GM19099 (cell line): ENCODE measurements around the gene CFAP91.
A peak's percentile ranks its signal among the peaks of the same experiment; 100 is the strongest.

ENCODE experiments used
- POLR2A ChIP-seq: IDR thresholded peaks from 3 replicates; pipeline ENCODE4 v1.6.1; 2011; ENCODE audit warnings: low read depth; ENCODE audit not compliant: insufficient read length; ENCODE audit errors: extremely low read depth

The CFAP91 gene

DNA sequence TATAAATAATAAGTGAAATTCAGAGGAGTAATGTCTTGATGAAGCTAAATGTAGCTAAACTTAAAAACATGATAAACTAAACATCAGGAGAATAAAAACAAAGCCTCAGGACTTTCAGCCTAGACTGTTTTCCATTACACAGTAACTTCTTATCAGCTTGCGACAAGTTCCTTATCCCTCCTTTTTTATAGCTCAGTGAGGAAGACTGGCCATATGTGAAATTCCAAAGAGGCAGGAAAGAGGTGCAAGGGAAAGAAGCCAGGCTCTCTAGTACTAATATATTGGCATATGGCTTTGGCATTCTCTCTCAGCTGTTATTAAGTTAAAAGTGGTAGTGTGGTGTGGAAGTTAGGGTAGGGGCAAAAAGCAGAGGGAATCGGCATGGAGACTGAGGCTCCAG is 30.0 kb upstream of the CFAP91 start:
- TF ChIP-seq POLR2A = no peak

DNA sequence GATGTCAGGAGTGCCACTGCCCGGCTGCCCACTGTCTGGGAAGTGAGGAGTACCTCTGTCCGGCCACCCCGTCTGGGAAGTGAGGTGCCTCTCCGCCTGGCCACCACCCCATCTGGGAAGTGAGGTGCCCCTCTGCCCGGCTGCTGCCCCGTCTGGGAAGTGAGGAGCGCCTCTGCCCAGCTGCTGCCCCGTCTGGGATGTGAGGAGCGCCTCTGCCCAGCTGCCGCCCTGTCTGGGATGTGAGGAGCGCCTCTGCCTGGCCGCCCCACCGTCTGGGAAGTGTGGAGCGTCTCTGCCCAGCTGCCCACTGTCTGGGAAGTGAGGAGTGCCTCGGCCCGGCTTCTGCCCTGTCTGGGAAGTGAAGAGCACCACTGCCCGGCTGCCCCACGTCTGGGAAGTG is 28.9 kb upstream of the CFAP91 start:
- no peak for TF ChIP-seq POLR2A

DNA sequence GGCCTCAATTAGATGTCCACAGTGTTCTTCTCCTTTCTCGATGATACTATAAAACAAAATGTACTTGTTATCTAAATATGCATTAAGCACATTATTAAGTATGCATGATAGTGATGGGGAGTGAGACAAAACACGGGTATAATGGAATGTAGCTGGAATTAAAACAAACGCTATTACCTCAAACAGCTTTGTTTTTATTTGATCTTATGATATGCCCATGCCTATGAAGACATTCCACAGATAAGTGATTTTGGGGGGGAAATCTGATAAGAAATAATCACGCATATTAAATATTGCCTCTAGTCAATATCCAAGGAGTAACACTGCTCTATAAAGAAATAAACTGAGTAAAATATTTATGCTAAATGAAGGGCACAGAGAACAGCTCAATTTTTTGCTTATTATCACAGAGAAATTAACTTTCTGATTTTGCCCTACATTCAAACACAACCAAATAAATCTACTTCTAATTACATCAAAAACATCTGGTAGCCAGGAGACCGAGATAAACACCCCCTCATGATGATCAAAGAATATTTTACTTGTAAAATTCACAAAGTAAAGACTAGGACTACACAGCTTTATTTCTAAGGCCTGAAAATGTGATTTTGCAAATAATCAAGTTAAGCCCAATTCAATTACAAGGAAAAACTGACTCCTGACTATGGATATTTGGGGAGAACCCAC is 27.5 kb upstream of the CFAP91 start:
- TF ChIP-seq POLR2A = no peak

DNA sequence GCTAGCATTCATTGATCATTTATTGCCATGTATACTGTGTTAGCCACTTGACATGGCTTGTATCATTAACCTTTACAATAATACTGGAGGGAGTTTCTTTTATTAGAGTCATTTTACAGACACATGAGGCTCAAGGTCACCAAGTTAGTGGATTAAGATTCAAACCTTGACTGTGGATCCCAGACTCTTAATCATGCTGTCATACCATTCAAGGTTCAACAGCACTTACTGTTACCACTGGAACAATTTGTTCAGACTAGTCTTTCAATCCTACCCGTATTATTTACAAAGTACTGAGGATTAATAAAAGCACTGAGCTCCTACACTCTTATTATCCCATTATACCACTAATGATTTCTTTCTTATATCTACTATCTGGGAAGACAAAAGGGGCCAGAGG is 26.8 kb upstream of the CFAP91 start:
- TF ChIP-seq POLR2A = peak; percentile 32

DNA sequence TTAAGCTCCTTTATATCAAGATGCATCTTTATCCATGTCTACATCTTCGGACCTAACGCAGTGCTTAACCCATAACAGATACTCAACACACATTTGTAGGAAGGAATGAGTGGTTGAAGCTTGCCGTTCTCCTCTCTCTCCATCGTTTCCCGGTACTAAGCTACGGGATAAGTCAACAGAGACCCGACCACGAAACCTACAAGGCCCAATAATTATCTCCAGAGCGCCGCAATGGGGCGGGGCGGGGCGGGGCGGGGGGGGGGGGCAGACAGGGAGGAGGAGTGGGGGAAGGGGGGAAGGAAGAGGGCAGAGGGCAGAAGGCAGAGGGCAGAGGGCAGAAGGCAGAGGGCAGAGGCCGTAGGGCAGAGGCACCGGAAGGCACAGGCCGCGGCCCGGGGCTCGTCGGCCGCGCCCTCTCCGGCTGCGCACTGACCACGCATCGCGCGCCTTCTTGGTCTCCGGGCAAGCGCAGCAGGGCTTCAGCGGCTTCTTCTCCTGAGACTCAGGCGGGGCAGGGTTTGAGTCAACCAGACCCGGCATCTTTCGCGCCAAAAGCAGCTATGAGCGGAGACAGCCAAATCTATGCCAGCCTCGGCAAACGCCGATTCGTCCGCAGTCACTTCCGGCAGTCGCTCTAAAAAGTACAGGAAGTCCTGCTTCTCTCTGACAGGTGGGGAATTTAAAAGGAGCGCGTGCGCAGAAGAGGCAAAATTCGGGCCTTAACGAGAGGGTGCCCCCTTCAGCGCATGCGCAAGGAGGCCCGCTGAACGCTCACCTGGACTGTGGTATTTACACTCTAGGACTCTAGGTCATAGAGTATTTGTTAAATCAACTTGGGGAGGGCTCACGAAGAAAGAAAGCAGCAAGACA is 25.8 kb upstream of the CFAP91 start, which contains the start of gene COX17:
Gene COX17, minus strand, starts transcription at position 636 of the 870 bp plus-strand sequence. Its CDS starts 96 bp downstream, at position 540.
- TF ChIP-seq POLR2A = peak; percentile 76

DNA sequence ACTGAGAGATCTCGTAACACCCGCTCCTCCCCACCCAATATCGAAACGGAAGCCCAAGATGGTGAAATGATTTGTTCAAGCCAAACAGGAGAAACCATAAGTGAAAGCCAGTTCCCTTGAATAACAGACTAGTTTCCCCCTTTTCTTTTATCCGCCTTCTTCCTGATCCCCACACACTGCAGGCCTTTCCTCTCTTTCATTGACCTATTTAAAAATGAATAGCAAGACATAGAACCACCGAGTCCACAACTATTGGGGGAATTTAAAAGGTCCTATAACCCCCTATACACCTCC is 25.2 kb upstream of the CFAP91 start:
- TF ChIP-seq POLR2A = no peak

DNA sequence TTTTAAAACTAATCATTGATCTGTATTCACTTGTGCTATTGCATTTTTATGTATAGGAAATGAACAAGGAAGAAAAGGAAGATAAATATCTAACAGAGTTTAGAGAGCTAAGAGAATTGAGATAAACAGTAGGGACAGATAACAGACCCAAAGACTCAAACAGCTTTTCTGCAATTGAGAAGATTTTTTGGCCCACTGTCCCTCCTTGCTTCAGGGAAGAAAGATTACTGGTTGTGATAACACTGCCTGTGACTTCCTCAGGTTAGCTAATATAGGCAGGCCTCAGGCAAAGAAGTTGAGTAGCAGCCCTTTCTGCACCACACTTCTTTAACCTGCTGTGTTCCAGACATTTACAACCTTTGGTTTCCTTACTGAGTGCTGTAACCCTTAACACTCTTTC is 22.9 kb upstream of the CFAP91 start:
- TF ChIP-seq POLR2A = no peak

DNA sequence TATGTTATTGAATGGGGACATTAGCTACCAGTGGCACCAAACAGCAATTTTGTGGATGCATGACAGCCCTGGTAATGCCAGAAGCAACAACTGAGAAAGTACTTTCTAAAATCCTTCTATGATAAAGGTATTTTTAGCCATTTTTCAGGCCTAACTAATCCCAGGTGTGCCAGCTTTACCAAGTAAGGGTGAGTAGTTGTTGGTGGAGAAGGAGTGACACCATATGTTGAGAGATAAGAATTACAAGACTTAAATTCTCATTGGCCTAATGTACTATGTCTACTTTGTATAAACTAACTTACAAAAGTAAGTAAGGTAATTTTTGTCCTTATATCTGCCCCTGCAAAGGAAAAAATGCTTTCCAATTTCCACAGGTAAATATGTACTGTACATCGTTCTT is 21.5 kb upstream of the CFAP91 start:
- TF ChIP-seq POLR2A = no peak

DNA sequence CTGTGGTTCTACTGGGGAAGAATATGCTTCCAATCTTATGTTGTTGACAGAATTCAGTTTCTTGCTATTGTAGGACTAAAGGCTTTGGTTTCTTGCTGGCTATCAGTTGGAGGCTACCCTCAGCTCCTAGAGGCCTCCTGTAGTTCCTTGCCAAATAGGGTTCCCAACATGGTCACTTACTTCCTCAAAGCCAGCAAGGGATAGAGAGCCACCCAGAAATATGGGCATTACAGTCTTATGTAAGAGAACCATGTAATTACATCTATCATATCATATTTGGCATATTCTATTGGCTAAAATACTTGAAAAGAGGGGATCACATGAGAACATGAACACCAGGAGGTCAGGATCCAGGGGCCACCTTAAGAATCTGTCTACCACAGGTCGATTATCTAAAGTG is 19.4 kb upstream of the CFAP91 start:
- no peak for TF ChIP-seq POLR2A

DNA sequence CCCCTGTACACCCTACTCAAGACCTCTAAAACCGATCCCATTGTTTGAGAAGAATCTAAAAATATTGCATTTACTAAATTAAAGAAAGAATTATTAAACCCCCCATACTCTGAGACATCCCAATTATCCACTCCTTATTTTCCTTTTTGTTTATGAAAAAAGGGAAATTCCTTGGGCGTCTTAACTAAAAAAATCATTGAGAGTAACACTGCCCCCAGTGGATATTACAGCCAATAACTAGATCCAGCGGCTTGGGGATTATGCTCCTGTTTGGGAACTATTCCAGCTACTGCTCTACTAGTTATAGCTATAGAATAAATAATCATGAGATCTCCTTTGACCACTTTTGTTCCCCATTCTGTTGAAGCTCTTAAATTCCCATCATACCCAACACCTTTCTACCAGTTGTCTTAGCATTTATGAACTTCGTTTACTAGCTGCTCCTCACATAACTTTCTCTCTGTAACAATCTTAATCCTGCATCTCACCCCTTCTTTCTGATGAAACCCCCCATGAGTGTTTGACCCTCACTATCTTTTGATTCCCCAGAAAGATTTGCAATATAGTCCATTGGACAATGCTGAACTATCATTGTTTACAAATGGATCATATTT is 12.7 kb upstream of the CFAP91 start:
- no peak for TF ChIP-seq POLR2A

DNA sequence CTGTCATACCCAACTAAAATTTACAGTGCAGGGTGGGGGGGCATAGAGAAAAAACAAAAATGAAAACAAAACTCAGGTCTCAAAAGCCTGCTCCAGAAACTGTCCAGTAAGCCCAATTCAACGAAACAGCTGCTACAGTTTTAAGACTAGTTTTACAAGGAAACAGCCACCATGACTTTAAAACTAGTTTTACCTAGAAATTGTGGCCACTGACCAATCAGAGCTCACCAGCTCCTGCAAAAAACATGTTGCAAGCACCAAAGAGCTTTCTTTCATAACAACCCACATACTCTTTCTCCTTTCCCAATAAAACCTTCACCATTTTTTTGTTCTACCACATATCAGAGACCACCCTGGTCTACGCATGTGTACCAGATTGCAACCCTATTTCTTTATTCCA is 7.3 kb upstream of the CFAP91 start:
- no peak for TF ChIP-seq POLR2A

DNA sequence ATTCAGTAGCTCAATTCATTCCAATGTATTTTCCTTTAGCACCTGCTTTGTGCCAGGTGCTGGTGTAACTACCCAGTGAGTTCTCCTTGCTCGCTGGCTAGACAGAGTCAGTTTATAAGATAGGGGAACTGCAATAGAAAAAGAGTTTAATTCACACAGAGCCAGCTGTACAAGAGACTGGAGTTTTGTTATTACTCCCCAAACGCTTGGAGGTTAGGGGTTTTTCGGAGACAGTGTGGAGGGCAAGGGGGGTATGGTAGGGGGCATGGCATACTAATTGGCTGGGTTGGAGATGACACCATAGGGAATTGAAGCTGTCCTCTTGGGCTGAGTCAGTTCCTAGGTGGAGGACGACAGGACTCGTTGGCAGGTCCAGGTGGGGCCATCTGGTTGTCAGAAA is 5.4 kb upstream of the CFAP91 start:
- no peak for TF ChIP-seq POLR2A

DNA sequence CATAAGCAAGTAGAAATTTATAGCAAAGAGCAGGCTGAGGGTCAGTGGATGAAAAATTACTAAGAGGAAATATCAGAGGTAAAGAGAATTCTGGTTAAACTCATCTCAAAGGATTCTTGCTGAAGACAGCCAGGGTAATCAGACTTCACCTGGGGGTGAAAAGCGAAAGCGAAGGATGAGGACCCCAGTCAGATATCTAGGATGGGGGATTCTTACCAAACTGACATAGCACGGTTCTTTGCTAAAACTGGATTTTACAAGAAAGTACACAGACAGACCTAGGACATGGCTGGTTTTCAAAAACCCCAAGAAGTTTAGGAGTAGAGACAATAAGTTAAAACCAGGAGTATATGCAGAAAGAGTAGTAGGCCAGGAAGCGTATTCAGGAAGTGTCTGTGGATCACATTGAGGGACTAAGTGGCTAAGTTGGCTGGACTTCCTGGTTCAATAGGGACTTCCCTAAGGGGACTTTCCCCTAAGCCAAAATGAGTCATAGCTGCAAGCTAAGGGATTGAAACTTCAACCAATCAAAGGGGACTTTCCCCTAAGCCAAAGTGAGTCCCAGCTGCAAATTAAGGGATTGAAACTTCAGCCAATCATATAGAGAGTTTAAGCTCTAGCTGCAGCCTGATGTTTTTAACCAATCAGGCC is 2.4 kb upstream of the CFAP91 start:
- TF ChIP-seq POLR2A = no peak

DNA sequence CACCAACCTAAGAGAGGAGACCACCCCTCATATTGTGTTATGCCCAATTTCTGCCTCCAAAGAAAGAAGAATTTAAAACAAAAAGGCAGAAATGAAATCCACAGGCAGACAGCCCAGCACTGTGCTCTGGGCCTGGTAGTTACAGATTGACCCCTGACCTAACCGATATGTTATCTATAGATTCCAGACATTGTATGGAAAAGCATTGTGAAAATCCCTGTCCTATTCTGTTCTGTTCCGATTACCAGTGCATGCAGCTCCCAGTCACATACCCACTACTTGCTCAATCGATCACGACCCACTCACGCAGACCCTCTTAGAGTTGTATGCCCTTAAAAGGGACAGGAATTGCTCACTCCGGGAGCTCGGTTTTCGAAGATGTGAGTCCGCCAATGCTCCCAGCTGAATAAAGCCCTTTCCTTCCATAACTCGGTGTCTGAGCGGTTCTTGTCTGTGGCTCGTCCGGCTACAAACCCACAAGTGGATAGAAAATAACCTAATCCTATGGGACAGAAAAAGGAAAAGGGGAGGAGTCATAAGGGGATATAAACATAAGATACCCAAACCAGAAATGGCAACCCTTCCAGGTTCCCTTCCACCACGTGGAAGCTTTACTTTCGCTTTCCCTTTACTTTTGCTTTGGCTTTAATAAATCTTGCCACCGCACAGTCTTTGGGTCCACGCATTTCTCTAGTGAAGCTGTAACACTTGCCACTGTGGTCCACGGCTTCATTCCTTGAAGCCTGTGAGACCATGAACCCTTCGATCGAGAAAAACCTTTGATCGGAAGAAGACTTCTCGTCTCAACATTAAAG is 1.7 kb upstream of the CFAP91 start:
- TF ChIP-seq POLR2A = no peak
